Measurements from ENCODE around the gene CBLB. TPM values are rescaled to one million over a fixed set of nuclear protein-coding genes. Genes with fewer than 3 reads are reported as not detected.

CBLB gene
- total RNA-seq, 2 donors from 2014 or later: 28.2 to 62.8 TPM

DNA sequence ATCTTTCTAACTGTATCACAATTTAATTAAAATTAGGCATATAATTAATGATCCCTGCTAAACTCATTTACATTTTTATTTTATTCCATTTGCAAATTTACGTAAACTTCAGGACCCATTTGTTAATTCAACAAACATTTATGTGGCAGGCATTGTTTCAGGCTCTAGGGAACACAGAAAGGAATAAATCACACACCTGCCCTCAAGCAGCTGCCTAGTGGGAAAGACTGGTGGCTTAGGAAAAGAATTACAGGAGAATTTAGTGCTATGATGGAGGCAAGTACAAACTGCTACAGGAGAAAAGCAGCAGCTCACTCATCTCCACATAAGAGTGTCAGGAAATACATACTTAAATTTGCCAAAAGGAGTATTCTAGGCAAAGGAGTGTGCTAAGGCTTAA lies 11.2 kb downstream of the CBLB start:
- no peaks in the 10 kb centered on the region for H3K4me1 ChIP-seq (replicated peaks)

DNA sequence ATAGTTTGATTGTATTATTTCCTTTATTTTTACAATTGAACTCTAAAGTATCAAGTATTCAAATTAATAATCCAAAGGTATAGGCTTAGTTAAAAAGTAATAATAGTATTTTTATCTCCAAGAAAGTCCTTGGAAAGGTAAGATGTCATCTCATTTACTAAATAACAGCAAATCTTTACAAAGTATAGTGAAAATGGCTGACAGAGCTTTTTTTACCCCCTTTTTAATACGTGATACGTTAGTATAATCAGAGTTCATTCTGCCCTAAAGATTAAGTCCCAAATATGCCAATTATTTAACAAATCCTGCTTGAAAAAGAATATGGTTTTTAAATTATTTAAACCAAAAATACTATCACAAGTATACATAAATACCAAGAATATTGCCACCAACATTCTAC lies 12.2 kb downstream of the CBLB start:
- H3K36me3 ChIP-seq: no peaks in the 10 kb centered on the region
- no peaks in the 10 kb centered on the region for H3K27me3 ChIP-seq (replicated peaks; ENCODE audit: insufficient read depth)
- WGBS: 98% methylated on average over 2 of the region's 2 CpGs

More for the DNA sequence above, 11.2 kb downstream of the CBLB start:
- intact Hi-C loops (cut with DNase I): no loop called here
- no peaks in the 10 kb centered on the region for H3K27me3 ChIP-seq (replicated peaks; ENCODE audit: insufficient read depth)
- no peak overlapping the region for H3K27ac ChIP-seq
- TF ChIP-seq POLR2A (IDR thresholded peaks at IDR 0.05) (no peak), POLR2AphosphoS5 (IDR thresholded peaks at IDR 0.05) (no peak)
- TF ChIP-seq, protein P1, sequence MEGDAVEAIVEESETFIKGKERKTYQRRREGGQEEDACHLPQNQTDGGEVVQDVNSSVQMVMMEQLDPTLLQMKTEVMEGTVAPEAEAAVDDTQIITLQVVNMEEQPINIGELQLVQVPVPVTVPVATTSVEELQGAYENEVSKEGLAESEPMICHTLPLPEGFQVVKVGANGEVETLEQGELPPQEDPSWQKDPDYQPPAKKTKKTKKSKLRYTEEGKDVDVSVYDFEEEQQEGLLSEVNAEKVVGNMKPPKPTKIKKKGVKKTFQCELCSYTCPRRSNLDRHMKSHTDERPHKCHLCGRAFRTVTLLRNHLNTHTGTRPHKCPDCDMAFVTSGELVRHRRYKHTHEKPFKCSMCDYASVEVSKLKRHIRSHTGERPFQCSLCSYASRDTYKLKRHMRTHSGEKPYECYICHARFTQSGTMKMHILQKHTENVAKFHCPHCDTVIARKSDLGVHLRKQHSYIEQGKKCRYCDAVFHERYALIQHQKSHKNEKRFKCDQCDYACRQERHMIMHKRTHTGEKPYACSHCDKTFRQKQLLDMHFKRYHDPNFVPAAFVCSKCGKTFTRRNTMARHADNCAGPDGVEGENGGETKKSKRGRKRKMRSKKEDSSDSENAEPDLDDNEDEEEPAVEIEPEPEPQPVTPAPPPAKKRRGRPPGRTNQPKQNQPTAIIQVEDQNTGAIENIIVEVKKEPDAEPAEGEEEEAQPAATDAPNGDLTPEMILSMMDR (IDR thresholded peaks at IDR 0.05): no peak
- WGBS: 89% methylated on average over 1 of the region's 1 CpG
- no peak for DNase-seq (ENCODE audit: low spot score)
- no peaks in the 10 kb centered on the region for H3K36me3 ChIP-seq
- H3K9me3 ChIP-seq: no peaks in the 10 kb centered on the region
- no peak overlapping the region for H3K4me3 ChIP-seq

DNA sequence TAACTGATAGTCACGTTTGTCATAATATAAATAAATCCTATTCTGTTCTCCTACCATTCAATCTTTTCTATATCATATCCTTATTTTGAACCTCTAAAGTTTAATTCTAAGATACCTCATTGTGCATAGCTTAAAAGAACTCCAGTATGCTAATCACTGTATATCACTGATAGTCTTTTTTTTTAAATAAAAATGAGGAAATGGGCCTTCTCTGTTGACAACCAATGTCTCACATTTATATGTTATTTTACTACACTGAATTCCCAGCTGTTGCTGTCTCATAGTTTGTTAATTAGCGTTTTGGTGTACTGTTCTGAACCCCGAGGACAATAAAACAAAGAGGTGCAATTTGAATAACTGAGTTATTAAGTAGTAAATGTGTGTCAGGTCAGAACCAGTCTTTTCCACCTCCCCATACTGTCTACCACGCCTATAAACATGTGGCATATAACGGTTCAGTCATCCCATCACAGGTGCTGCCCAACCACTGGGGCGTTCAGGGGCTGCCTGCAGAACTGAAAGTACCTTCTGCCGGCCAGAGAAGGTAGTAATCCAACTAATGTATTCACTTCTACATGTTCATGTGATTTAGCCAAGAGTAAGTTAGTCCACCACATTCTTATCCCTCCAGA lies 14.9 kb downstream of the CBLB start:
- TF ChIP-seq, protein P1 (IDR thresholded peaks at IDR 0.05): no peak
- no peak for TF ChIP-seq POLR2A (IDR thresholded peaks at IDR 0.05)
- no peak for TF ChIP-seq POLR2AphosphoS5 (IDR thresholded peaks at IDR 0.05)
- intact Hi-C loops (cut with DNase I): no loop called here
- H3K27ac ChIP-seq: no peak overlapping the region
- H3K4me1 ChIP-seq (replicated peaks): no peaks in the 10 kb centered on the region
- H3K4me3 ChIP-seq: no peak overlapping the region
- H3K36me3 ChIP-seq: no peaks in the 10 kb centered on the region
- no peaks in the 10 kb centered on the region for H3K9me3 ChIP-seq
- H3K27me3 ChIP-seq (replicated peaks; ENCODE audit: insufficient read depth): no peaks in the 10 kb centered on the region
- DNase-seq (ENCODE audit: low spot score): no peak
- WGBS: 84% methylated on average over 7 of the region's 7 CpGs

More for the DNA sequence above, 12.2 kb downstream of the CBLB start:
- DNase-seq (ENCODE audit: low spot score): no peak
- Histone ChIP-seq H3K4me1 (replicated peaks) (no peaks in the 10 kb centered on the region), H3K27ac (no peak overlapping the region), H3K4me3 (no peak overlapping the region), H3K9me3 (no peaks in the 10 kb centered on the region)
- TF ChIP-seq POLR2AphosphoS5 (IDR thresholded peaks at IDR 0.05): no peak
- intact Hi-C loops (cut with DNase I): no loop called here

DNA sequence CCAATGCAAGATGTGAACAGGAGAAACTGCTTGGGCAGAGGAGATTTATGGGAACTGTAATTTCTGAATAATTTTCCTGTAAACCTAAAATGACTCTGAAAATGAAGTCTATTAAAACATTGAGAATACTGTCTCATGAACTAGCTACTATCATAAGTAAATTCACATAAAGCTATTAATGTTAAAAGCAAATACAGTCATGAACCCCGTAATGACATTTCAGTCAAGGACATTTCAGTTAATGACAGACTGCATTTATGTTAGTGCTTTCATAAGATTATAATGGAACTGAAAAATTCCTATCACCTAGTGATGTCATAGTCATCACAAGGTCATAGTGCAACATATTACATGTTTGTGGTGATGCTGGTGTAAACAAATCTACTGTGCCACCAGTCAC lies 17.2 kb downstream of the CBLB start:
- WGBS: 77% methylated on average over 1 of the region's 1 CpG
- H3K27ac ChIP-seq: no peak overlapping the region
- TF ChIP-seq, protein P1 (IDR thresholded peaks at IDR 0.05): no peak
- no peak for TF ChIP-seq POLR2A (IDR thresholded peaks at IDR 0.05)
- no peaks in the 10 kb centered on the region for H3K9me3 ChIP-seq
- no peak for DNase-seq (ENCODE audit: low spot score)
- no peak overlapping the region for H3K4me3 ChIP-seq
- intact Hi-C loops (cut with DNase I): no loop called here
- H3K36me3 ChIP-seq: no peaks in the 10 kb centered on the region
- no peaks in the 10 kb centered on the region for H3K27me3 ChIP-seq (replicated peaks; ENCODE audit: insufficient read depth)
- no peaks in the 10 kb centered on the region for H3K4me1 ChIP-seq (replicated peaks)

DNA sequence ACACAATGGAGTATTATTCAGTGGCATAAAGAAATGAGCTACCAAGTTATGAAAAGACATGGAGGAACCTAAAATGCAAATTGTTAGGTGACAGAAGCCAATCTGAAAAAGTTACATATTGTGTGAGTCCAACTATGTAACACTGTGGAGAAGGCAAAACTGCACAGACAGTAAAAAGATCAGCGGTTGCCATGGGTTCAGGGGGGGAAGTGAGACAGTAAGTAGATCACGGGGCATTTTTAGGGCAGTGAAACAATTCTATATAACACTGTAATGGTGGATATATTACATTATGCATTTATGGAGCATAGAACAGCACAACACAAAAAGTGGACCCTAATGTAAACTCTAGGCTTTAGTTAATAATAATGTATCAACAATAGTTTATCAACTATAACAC lies 17.6 kb downstream of the CBLB start:
- Histone ChIP-seq H3K27ac (no peak overlapping the region), H3K9me3 (no peaks in the 10 kb centered on the region), H3K4me3 (no peak overlapping the region), H3K27me3 (replicated peaks; ENCODE audit: insufficient read depth) (no peaks in the 10 kb centered on the region), H3K36me3 (no peaks in the 10 kb centered on the region), H3K4me1 (replicated peaks) (no peaks in the 10 kb centered on the region)
- TF ChIP-seq POLR2A (IDR thresholded peaks at IDR 0.05) (no peak), POLR2AphosphoS5 (IDR thresholded peaks at IDR 0.05) (no peak)
- TF ChIP-seq, protein P1 (IDR thresholded peaks at IDR 0.05): no peak
- WGBS: 93% methylated on average over 2 of the region's 2 CpGs
- no peak for DNase-seq (ENCODE audit: low spot score)
- intact Hi-C loops (cut with DNase I): no loop called here

Measured in prostate gland (tissue), 2 donors.